Right renal pelvis (tissue), 4 donors: ENCODE data around the gene ASPHD1. TPM values are rescaled to one million over a fixed set of nuclear protein-coding genes. Genes with fewer than 3 reads are reported as not detected.
"Not testable (repeated sequence)": the region's sequence is repeated elsewhere in the genome, so short reads cannot be mapped to it uniquely, and the experiment has no call there.

Experiments
- DNase-seq, 4 donors: peaks; one replicate each; pipeline ENCODE4 v3.0.0-alpha.2; 2013; ENCODE audit warnings: low read depth in 4 of 4, low spot score in 3 of 4, missing footprints in 1 of 4
- polyA plus RNA-seq, 4 donors: library from polyadenylated mRNA; unstranded; fragments of 120-200 nt; gene quantifications; one replicate each; pipeline ENCODE4 v1.2.1, GENCODE V29; 2013; ENCODE audit not compliant: insufficient read length in 4 of 4

ASPHD1 gene
- polyA plus RNA-seq, 4 donors: 0.60 to 1.2 (median 0.82) TPM

GRCh38 chr16:29905668-29906067 lies 5.4 kb downstream of the ASPHD1 start:
- DNase-seq: no peak

- no peak for DNase-seq
Measured at GRCh38 chr16:29906520-29907244, 6.4 kb downstream of the ASPHD1 start.

- DNase-seq: no peak
Measured at GRCh38 chr16:29907973-29908372, 7.7 kb downstream of the ASPHD1 start.

GRCh38 chr16:29908719-29909220 lies 8.5 kb downstream of the ASPHD1 start:
- DNase-seq: no peak

- DNase-seq: no peak
Measured at GRCh38 chr16:29909391-29909790, 9.1 kb downstream of the ASPHD1 start.

GRCh38 chr16:29909851-29910250 lies 9.6 kb downstream of the ASPHD1 start:
- not testable (repeated sequence) for DNase-seq

- no peak for DNase-seq
Measured at GRCh38 chr16:29910819-29911675, 10.8 kb downstream of the ASPHD1 start.

- DNase-seq: no peak
Measured at GRCh38 chr16:29911676-29912010, 11.4 kb downstream of the ASPHD1 start.

GRCh38 chr16:29912087-29912486 lies 11.8 kb downstream of the ASPHD1 start:
- DNase-seq: no peak

GRCh38 chr16:29913514-29913913 lies 13.2 kb downstream of the ASPHD1 start:
- DNase-seq: no peak

GRCh38 chr16:29915590-29916247 lies 15.4 kb downstream of the ASPHD1 start:
- DNase-seq: no peak

- no peak for DNase-seq
Measured at GRCh38 chr16:29916979-29917378, 16.7 kb downstream of the ASPHD1 start.

GRCh38 chr16:29920288-29921033 lies 20.2 kb downstream of the ASPHD1 start:
- DNase-seq: no peak

GRCh38 chr16:29921034-29921385 lies 20.7 kb downstream of the ASPHD1 start:
- no peak for DNase-seq

GRCh38 chr16:29922326-29922725 lies 22.0 kb downstream of the ASPHD1 start:
- no peak for DNase-seq

- no peak for DNase-seq
Measured at GRCh38 chr16:29922986-29923501, 22.8 kb downstream of the ASPHD1 start.

GRCh38 chr16:29925105-29925756 lies 24.9 kb downstream of the ASPHD1 start:
- no peak for DNase-seq

- peak; percentile 84 to 89 (median 88) for DNase-seq
Measured at GRCh38 chr16:29925781-29926710, 25.8 kb downstream of the ASPHD1 start, which contains the start of gene KCTD13. KCTD13 (minus strand) TSS chr16:29926226; CDS start chr16:29926033, 193 bp downstream.

- DNase-seq: no peak
Measured at GRCh38 chr16:29926711-29927052, 26.4 kb downstream of the ASPHD1 start.
